Measurements from ENCODE around the gene MT1F.

MT1F gene

GRCh38 chr16:56645311-56645710 lies 12.4 kb upstream of the MT1F start:
- H3K4me3 ChIP-seq (replicated peaks; ENCODE audit: low read depth, low read length): no peak overlapping the region
- TF ChIP-seq CTCF (IDR thresholded peaks at IDR 0.05; ENCODE audit: low read length, missing control alignments): no peak
- no peak for DNase-seq (ENCODE audit: low read depth)

- no peak for TF ChIP-seq CTCF (IDR thresholded peaks at IDR 0.05; ENCODE audit: low read length, missing control alignments)
- H3K4me3 ChIP-seq (replicated peaks; ENCODE audit: low read depth, low read length): no peak overlapping the region
- DNase-seq (ENCODE audit: low read depth): no peak
These were observed 11.9 kb upstream of the MT1F start for GRCh38 chr16:56645838-56646237.

GRCh38 chr16:56647641-56648431 lies 9.9 kb upstream of the MT1F start:
- H3K4me3 ChIP-seq (replicated peaks; ENCODE audit: low read depth, low read length): no peak overlapping the region
- no peak for TF ChIP-seq CTCF (IDR thresholded peaks at IDR 0.05; ENCODE audit: low read length, missing control alignments)
- DNase-seq (ENCODE audit: low read depth): no peak

GRCh38 chr16:56649271-56649670 lies 8.5 kb upstream of the MT1F start:
- H3K4me3 ChIP-seq (replicated peaks; ENCODE audit: low read depth, low read length): no peak overlapping the region
- TF ChIP-seq CTCF (IDR thresholded peaks at IDR 0.05; ENCODE audit: low read length, missing control alignments): no peak
- no peak for DNase-seq (ENCODE audit: low read depth)

GRCh38 chr16:56649820-56650219 lies 7.9 kb upstream of the MT1F start:
- DNase-seq (ENCODE audit: low read depth): no peak
- no peak for TF ChIP-seq CTCF (IDR thresholded peaks at IDR 0.05; ENCODE audit: low read length, missing control alignments)
- no peak overlapping the region for H3K4me3 ChIP-seq (replicated peaks; ENCODE audit: low read depth, low read length)

- no peak for DNase-seq (ENCODE audit: low read depth)
- no peak within 1 kb of the TSS for H3K4me3 ChIP-seq (replicated peaks; ENCODE audit: low read depth, low read length)
- no peak for TF ChIP-seq CTCF (IDR thresholded peaks at IDR 0.05; ENCODE audit: low read length, missing control alignments)
These were observed 6.2 kb upstream of the MT1F start, which contains the start of gene MT1B for GRCh38 chr16:56651586-56651985. Gene MT1B, plus strand, starts transcription at chr16:56651886. Its CDS starts 68 bp downstream, at chr16:56651954.

GRCh38 chr16:56652600-56652999 lies 5.2 kb upstream of the MT1F start:
- H3K4me3 ChIP-seq (replicated peaks; ENCODE audit: low read depth, low read length): no peak overlapping the region
- no peak for TF ChIP-seq CTCF (IDR thresholded peaks at IDR 0.05; ENCODE audit: low read length, missing control alignments)
- DNase-seq (ENCODE audit: low read depth): no peak
